Posterior vena cava (tissue), 2 donors: ENCODE data around the gene BRPF3. TPM values are rescaled to one million over a fixed set of nuclear protein-coding genes. Genes with fewer than 3 reads are reported as not detected.

Experiments used
- DNase-seq: peaks from one replicate; pipeline ENCODE4 v3.0.0-alpha.2; 2020; ENCODE audit warnings: low spot score
- intact Hi-C, 2 donors: fragments of 100-400 bp; cut with DNase I; formaldehyde crosslinking; loops; one replicate each; pipeline versions ENCODE4 v1.14.1 to v1.14.2; 2022 to 2023
- long read RNA-seq, 2 donors: library from polyadenylated mRNA; unstranded; transcript quantifications; one replicate each; pipeline ENCODE4 v2.0.0, GENCODE V29; 2020 to 2021
- total RNA-seq, 2 donors: library from RNA; stranded (reverse); fragmentation: NEBNext Ultra II Directional; extraction: Animal tissue kit (Norgen Biotek cat#: 25700); gene quantifications; one replicate each; pipeline ENCODE4 v1.2.1, GENCODE V29; 2021
- donor health status: DM: yes; HTN: yes; CAD: no.
- donor health status: DM: yes; HTN: yes; CAD: no.

The BRPF3 gene
- total RNA-seq, result 10 to 100 TPM; 16.2 to 22.8 TPM
- long read RNA-seq, donor 1, partial matches to known transcripts, result 10 of 11 reads
- long read RNA-seq, donor 1, other reads (novel, unspliced or antisense), result 1 of 11 reads
- long read RNA-seq, donor 2, partial matches to known transcripts, result 0 of 9 reads
- long read RNA-seq, donor 2, other reads (novel, unspliced or antisense), result 9 of 9 reads

DNA sequence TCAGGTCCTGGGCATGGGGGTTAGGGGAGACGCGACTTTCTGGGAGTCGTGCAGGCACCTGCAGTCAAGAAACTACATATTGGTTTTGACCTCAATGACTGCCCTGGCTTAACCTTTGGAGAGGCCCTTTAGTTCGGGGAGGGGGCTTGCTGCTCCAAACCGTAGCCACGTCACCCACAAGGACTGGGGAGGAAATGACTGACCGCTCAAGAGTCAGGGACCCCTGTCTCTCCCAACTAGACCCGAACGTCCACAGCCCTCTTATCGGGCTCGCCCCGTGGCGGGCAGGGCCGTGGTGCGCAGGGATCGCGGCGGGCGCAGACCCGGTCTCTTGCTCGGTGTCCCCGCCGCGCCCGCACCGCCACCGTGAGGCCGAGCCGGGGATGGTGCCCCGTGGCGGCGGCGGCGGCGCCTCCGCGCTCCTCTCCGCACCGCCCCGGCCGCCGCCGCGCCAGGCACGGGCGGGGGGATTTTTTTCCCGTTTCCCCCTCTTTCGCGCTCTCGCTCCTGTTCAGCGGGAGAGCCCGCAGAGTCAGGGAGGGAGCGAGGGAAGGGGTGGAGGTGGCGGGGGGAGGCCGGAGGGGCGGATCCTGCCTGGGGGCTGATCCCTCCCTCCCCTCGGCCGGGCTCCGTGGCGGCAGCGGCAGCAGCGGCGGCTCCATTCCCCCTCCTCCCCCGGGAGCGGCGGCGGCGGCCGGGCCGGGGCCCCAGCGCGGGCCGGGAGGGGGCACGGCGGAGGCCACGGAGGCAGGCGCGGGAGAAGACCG, at the start of gene BRPF3:
TSS of gene BRPF3 (plus strand) at position 632 of the 767 bp plus-strand sequence. CDS start 3,579 bp downstream, outside the sequence.
- intact Hi-C loops, result loop anchor here in 1 of 2 donors (10.0 kb wide), 1 partner anchor 71 kb away; no protein-coding TSS in a partner anchor
- DNase-seq, result peak; percentile 93

DNA sequence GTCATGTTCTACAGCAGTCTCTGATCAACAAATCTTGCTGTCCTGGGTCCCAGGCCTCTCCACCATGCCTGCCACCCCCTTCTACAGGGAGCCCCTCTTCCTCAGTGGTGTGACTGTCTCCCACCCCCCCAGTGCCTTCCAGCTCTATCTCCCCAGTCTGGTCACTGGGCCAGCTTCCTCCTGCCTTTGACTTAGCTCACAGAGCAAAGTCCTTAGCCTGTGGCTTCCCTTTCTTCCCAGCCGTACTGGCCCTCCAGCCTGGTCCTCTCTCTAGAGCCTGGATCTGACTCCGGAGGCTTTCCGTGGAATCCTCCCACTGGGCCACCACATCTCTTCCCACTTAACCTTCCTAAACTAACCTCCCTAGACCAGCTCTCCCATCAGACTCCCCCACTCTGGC, 49.2 kb upstream of the BRPF3 start:
- no peak for DNase-seq
- intact Hi-C loops, result no loop called here

- DNase-seq, result no peak
- intact Hi-C loops, result no loop called here
Observed at GRCh38 chr6:36149476-36149875, 47.1 kb upstream of the BRPF3 start.

GRCh38 chr6:36150283-36150682, 46.3 kb upstream of the BRPF3 start:
- intact Hi-C loops, result no loop called here
- no peak for DNase-seq

- intact Hi-C loops, result no loop called here
Observed at GRCh38 chr6:36154286-36154685, 42.3 kb upstream of the BRPF3 start.

GRCh38 chr6:36155662-36156061, 40.9 kb upstream of the BRPF3 start:
- DNase-seq, result no peak
- intact Hi-C loops, result no loop called here

More at GRCh38 chr6:36154286-36154685, 42.3 kb upstream of the BRPF3 start:
- DNase-seq, result no peak

DNA sequence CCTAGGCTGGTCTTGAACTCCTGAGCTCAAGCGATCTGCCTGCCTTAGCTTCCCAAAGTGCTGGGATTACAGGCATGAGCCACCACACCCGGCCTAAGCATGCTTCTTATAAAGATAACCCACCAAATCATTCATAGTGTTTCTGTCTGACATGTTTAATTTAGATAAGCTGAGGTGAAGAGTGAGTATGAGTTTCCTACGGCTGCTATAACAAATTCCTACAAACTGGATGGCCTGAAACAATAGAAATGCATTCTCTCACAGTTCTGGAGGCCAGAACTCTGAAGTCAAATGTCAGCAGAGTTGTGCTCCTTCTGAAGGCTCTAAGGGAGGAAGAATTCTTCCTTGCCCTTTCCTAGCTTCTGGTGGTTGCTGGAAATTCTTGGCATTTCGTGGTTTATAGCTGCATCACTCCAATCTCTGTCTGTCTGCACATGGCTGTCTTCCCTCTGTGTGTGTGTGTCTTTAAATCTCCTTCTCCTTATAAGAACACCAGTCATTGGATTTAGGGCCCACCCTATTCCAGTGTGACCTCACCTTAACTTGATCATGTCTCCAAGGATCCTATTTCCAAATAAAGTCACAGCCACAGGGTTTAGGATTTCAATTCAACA, 36.3 kb upstream of the BRPF3 start:
- no peak for DNase-seq
- intact Hi-C loops, result no loop called here

DNA sequence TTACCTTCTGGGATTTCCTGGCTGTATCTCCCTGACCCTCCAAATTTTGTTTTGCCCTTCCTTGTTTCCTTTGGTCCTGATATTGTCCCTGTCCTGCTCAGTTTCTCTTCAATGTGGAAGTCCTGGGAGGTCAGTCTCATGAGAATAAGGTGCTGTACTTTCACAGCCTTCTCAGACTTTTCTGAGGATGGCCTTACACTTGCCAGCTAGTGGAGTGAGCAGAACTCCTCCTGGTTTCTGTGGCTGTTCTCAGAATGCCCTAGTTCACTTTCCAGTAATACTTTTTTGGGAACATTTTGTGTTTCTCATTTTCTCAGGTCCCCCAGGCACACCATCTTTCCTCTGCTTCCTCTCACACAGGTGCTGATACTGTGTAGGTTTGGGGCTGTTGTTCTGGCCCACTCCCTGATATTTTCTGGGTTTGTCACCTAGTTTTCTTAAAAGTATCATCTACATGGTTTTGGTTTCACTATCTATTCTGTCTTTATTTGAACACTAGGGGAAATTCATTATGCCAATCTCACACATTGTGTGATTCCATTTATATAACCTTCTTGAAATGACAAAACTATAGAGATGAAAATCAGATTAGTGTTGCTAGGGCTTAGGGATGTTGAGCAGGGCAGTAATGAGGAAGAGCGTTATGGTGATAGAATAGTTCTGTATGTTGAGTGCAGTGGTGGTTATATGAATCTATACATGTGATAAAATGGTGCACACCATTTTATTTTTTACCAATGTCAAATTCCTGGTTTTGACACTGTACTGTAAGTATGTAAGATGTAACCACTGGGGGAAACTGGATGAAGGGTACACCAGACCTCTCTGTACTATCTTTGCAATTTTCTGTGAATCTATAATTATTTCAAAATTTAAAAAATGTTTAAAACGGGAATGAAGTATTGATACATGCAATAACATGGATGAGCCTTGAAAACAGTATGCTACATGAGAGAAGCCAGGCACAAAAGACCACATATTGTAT, 27.2 kb upstream of the BRPF3 start:
- intact Hi-C loops, result no loop called here
- DNase-seq, result no peak

- no peak for DNase-seq
- intact Hi-C loops, result no loop called here
Observed at GRCh38 chr6:36170704-36171103, 25.8 kb upstream of the BRPF3 start.

DNA sequence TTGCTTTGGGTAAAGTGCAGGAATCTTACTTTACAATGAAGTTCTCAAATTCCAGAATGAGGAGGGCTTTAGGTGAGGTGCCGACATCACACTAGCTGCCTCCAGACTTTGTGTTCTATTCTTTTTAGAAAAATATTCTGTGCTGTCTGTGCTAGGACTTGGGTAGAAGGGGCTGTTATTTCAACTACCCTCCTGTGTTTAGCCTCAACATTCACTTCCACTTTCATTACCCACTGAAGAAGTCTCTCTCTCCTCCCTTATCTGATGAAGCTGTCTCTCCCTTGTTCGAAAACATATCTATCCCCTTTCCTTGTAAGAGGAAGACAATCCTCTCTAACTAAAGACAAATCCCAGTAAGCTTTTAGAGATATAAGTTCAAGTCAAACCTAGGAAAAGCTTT, 25.0 kb upstream of the BRPF3 start:
- intact Hi-C loops, result no loop called here
- no peak for DNase-seq

GRCh38 chr6:36177166-36177565, 19.4 kb upstream of the BRPF3 start:
- DNase-seq, result no peak
- intact Hi-C loops, result no loop called here

- DNase-seq, result no peak
- intact Hi-C loops, result no loop called here
Observed at GRCh38 chr6:36178544-36178943, 18.0 kb upstream of the BRPF3 start.

DNA sequence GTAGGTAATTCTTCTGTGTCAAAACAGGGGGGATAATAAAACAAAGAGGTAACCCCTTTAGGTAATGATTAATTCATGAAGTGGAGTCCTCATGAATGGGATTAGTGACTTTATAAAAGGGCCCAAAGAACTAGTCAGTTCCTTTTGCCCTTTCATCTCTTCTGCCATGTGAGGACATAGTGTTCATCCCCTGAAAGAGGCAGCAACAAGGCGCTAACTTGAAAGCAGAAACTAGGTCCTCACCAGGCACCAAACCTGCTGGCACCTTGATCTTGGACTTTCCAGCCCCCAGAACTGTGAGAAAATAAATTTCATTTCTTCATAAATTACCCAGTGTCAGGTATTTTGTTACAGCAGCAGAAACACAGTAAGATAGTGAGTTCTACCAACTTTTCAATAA, 16.4 kb upstream of the BRPF3 start:
- no peak for DNase-seq
- intact Hi-C loops, result no loop called here

GRCh38 chr6:36184311-36184710, 12.2 kb upstream of the BRPF3 start:
- intact Hi-C loops, result no loop called here
- no peak for DNase-seq

DNA sequence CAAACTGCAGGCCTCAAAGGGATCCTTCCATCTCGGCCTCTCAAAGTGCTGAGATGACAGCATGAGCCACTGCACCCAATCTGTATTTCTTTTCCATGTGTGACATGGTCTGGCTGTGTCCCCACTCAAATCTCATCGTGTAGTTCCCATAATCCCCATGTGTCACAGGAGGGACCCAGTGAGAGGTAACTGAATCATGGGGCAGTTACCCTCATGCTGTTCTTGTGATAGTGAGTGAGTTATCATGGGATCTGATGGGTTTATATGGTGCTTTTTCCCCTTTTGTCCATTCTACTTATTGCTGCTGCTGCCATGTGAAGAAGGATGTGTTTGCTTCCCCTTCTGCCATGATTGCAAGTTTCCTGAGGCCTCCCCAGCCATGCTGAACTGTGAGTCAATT, 10.3 kb upstream of the BRPF3 start:
- no peak for DNase-seq
- intact Hi-C loops, result no loop called here

DNA sequence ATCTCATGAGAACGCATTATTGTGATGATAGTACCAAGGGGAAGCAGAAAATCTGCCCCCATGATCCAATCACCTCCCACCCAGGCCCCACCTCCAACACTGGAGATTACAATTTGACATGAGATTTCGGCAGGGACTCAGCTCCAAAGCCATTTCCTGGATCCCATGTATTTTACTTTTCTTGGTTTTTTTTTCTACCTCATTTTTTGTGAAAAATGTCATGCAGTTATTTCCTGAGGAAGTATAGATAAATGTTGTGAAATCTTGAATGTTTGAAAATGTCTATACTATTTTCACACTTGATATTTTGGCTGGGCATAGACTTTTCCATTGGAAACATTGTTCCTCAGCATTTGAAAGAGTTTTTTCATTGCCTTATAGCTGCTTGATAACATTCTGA, 9.1 kb upstream of the BRPF3 start:
- DNase-seq, result no peak
- intact Hi-C loops, result no loop called here

GRCh38 chr6:36195471-36196112, 952 bp upstream of the BRPF3 start:
- intact Hi-C loops, result loop anchor here in 1 of 2 donors (10.0 kb wide), 1 partner anchor 71 kb away; no protein-coding TSS in a partner anchor

DNA sequence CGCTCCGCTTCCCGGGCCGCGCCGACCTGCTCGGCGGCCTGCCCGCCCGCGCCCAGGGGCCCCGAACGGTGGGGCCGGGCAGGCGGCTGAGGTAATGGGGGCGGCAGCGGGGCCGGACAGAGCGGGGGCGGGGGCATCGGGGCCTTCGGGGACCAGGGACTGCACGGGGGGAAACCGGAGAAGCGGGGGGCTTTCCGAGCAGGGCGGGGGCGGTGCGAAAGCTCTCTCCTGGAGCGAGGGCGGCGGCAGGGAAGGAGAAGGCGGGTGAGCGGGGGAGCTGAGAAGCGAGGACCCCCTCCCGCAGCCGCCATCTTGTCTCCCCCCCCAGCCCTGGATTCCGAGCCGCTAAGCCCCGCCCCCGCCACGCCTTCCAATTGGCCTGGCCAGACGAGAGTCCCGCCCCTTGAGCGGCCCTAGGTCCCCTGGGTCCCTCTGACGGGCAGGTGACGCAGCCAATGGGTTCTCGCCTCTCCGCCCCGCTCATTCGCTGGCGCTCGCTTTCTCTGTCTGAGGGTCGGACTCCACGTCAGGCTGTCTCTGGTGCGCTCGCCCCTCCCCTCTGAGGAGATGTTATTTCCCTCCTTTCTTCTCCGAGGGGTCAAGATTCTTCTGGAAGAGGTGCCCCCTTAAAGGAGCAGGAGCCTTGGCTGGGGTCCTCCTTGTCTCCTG, 470 bp downstream of the BRPF3 start:
- peak; percentile 100 for DNase-seq
- intact Hi-C loops, result loop anchor here in 1 of 2 donors (10.0 kb wide), 1 partner anchor 72 kb away; no protein-coding TSS in a partner anchor

More at GRCh38 chr6:36195471-36196112, 952 bp upstream of the BRPF3 start:
- no peak for DNase-seq
